8988T (cell line): ENCODE measurements around the gene SHROOM3.
"Not testable (repeated sequence)": the region's sequence is repeated elsewhere in the genome, so short reads cannot be mapped to it uniquely, and the experiment has no call there.

Source experiments
- DNase-seq: peaks from one replicate; pipeline ENCODE4 v3.0.0; 2011

The SHROOM3 gene

GRCh38 chr4:76600447-76600846 lies 165.4 kb downstream of the SHROOM3 start:
- DNase-seq, result no peak

GRCh38 chr4:76601791-76602190 lies 166.8 kb downstream of the SHROOM3 start:
- DNase-seq, result no peak

GRCh38 chr4:76605099-76605563 lies 170.1 kb downstream of the SHROOM3 start:
- no peak for DNase-seq

GRCh38 chr4:76606645-76607265 lies 171.7 kb downstream of the SHROOM3 start:
- no peak for DNase-seq

GRCh38 chr4:76607266-76607799 lies 172.3 kb downstream of the SHROOM3 start:
- DNase-seq, result no peak

GRCh38 chr4:76607846-76608245 lies 172.8 kb downstream of the SHROOM3 start:
- DNase-seq, result no peak

GRCh38 chr4:76608549-76608948 lies 173.5 kb downstream of the SHROOM3 start:
- DNase-seq, result not testable (repeated sequence)

- DNase-seq, result no peak
Measured at GRCh38 chr4:76610751-76611547, 175.9 kb downstream of the SHROOM3 start.

GRCh38 chr4:76611616-76612207 lies 176.7 kb downstream of the SHROOM3 start:
- DNase-seq, result no peak

- no peak for DNase-seq
Measured at GRCh38 chr4:76614589-76614988, 179.6 kb downstream of the SHROOM3 start.

GRCh38 chr4:76615999-76616398 lies 181.0 kb downstream of the SHROOM3 start:
- no peak for DNase-seq

GRCh38 chr4:76616526-76616925 lies 181.5 kb downstream of the SHROOM3 start:
- no peak for DNase-seq

GRCh38 chr4:76620723-76621468 lies 185.9 kb downstream of the SHROOM3 start:
- DNase-seq, result no peak

- no peak for DNase-seq
Measured at GRCh38 chr4:76622126-76622525, 187.1 kb downstream of the SHROOM3 start.

GRCh38 chr4:76622717-76623116 lies 187.7 kb downstream of the SHROOM3 start:
- no peak for DNase-seq

GRCh38 chr4:76623217-76624045 lies 188.4 kb downstream of the SHROOM3 start:
- no peak for DNase-seq

GRCh38 chr4:76624241-76624681 lies 189.2 kb downstream of the SHROOM3 start:
- no peak for DNase-seq

GRCh38 chr4:76624931-76625715 lies 190.1 kb downstream of the SHROOM3 start:
- DNase-seq, result no peak

GRCh38 chr4:76626686-76627465 lies 191.8 kb downstream of the SHROOM3 start:
- no peak for DNase-seq

- DNase-seq, result no peak
Measured at GRCh38 chr4:76628251-76628650, 193.2 kb downstream of the SHROOM3 start.
